Gastroesophageal sphincter (tissue), 3 donors: Measurements from ENCODE around the gene CFAP99.

Experiments used
- CTCF ChIP-seq, 4 experiments: fragments of 200-600 bp in 2 of 4; fragments of 450-650 bp in 2 of 4; sonication (generic) in 1 of 4; IDR thresholded peaks; one replicate each; pipeline ENCODE4 v1.5.1; 2017 to 2019; ENCODE audit warnings: antibody characterized with exemption in 4 of 4, mild to moderate bottlenecking in 2 of 4, moderate library complexity in 2 of 4
- EP300 ChIP-seq: sonication (generic); formaldehyde crosslinking; IDR thresholded peaks from one replicate; pipeline ENCODE4 v1.6.1; 2017; ENCODE audit warnings: antibody characterized with exemption, mild to moderate bottlenecking
- POLR2A ChIP-seq, 2 donors: fragments of 450-650 bp; IDR thresholded peaks; one replicate each; pipeline ENCODE4 v1.6.1; 2017; ENCODE audit warnings: antibody characterized with exemption in 2 of 2, mild to moderate bottlenecking in 2 of 2, moderate library complexity in 1 of 2
- POLR2AphosphoS5 ChIP-seq: sonication (generic); formaldehyde crosslinking; IDR thresholded peaks from one replicate; pipeline ENCODE4 v1.6.1; 2017; ENCODE audit warnings: antibody characterized with exemption

GRCh38 chr4:2396781-2397368, 21.9 kb upstream of the CFAP99 start:
- TF ChIP-seq CTCF (IDR thresholded peaks at IDR 0.05): no peak
- TF ChIP-seq POLR2A (IDR thresholded peaks at IDR 0.05): no peak
- TF ChIP-seq EP300: no peak
- TF ChIP-seq POLR2AphosphoS5: no peak
